HFFc6 (cell line): ENCODE measurements around the gene CFAP97D2. TPM values are rescaled to one million over a fixed set of nuclear protein-coding genes. Genes with fewer than 3 reads are reported as not detected.
"Not testable (repeated sequence)": the region's sequence is repeated elsewhere in the genome, so short reads cannot be mapped to it uniquely, and the experiment has no call there.

Experiments used
- DNase-seq: peaks from one replicate; pipeline ENCODE4 v3.0.0-alpha.2; 2018
- H3K27ac Mint-ChIP-seq: 2 replicates; pipeline ENCODE4 v1.8.0; 2020; ENCODE audit warnings: mild to moderate bottlenecking, mixed read lengths
- H3K27me3 Mint-ChIP-seq: 2 replicates; pipeline ENCODE4 v1.8.0; 2021; ENCODE audit warnings: mild to moderate bottlenecking, moderate library complexity, mixed read lengths; ENCODE audit not compliant: insufficient read depth
- H3K36me3 Mint-ChIP-seq: 2 replicates; pipeline ENCODE4 v1.8.0; 2021; ENCODE audit warnings: low read depth, mixed read lengths
- H3K4me1 Mint-ChIP-seq: 2 replicates; pipeline ENCODE4 v1.8.0; 2020; ENCODE audit warnings: low read depth, mixed read lengths
- H3K4me3 Mint-ChIP-seq: 2 replicates; pipeline ENCODE4 v1.8.0; 2020; ENCODE audit warnings: mild to moderate bottlenecking, moderate library complexity, mixed read lengths
- H3K9me3 Mint-ChIP-seq: 2 replicates; pipeline ENCODE4 v1.8.0; 2020; ENCODE audit warnings: mild to moderate bottlenecking, mixed read lengths
- CTCF ChIP-seq: fragments of 200-600 bp; sonication (generic); IDR thresholded peaks from 2 replicates; pipeline ENCODE4 v1.5.0; 2021; ENCODE audit warnings: antibody characterized with exemption, mild to moderate bottlenecking
- total RNA-seq, 6 experiments: library from RNA; stranded (reverse); fragmentation: NEBNext Ultra II Directional; extraction: Animal tissue kit (Norgen Biotek cat#: 25700); gene quantifications; 2 replicates in 1 of 6; 3 replicates in 5 of 6; pipeline ENCODE4 v1.2.3, GENCODE V29; 2021

Gene CFAP97D2
- total RNA-seq, 6 experiments from 2014 or later: not detected

GRCh38 chr13:114132419-114133121 lies 46.5 kb upstream of the CFAP97D2 start, which contains the start of gene RASA3:
TSS of gene RASA3 (minus strand) at chr13:114132623. CDS start at chr13:114132489, 134 bp downstream.
- H3K36me3 Mint-ChIP-seq: peaks cover 16% of the 10 kb centered on the region
- peaks cover 17% of the 10 kb centered on the region for H3K27me3 Mint-ChIP-seq
- peaks cover 9% of the 10 kb centered on the region; the same call in 1 of the 2 replicates for H3K9me3 Mint-ChIP-seq
- peak within 1 kb of the TSS; percentile 100 for H3K4me3 Mint-ChIP-seq
- peak within 1 kb of the TSS; percentile 99 for H3K27ac Mint-ChIP-seq
- peaks cover 35% of the 10 kb centered on the region for H3K4me1 Mint-ChIP-seq
- no peak for TF ChIP-seq CTCF
- peak; percentile 52 for DNase-seq

- DNase-seq, H3K27ac Mint-ChIP-seq, H3K4me3 Mint-ChIP-seq: not testable (repeated sequence)
- Mint-ChIP-seq H3K4me1 (peaks cover 29% of the 10 kb centered on the region), H3K9me3 (peaks cover 13% of the 10 kb centered on the region; the same call in 1 of the 2 replicates), H3K36me3 (peaks cover 20% of the 10 kb centered on the region), H3K27me3 (peaks cover 17% of the 10 kb centered on the region)
These were observed 45.9 kb upstream of the CFAP97D2 start for GRCh38 chr13:114133126-114133525.

- DNase-seq: not testable (repeated sequence)
- Mint-ChIP-seq H3K9me3 (peaks cover 13% of the 10 kb centered on the region; the same call in 1 of the 2 replicates), H3K27me3 (peaks cover 17% of the 10 kb centered on the region), H3K36me3 (peaks cover 15% of the 10 kb centered on the region), H3K4me1 (peaks cover 25% of the 10 kb centered on the region), H3K27ac (peak overlapping the region; percentile 24; the same call in 1 of the 2 replicates), H3K4me3 (peak overlapping the region; percentile 68)
These were observed 45.5 kb upstream of the CFAP97D2 start for GRCh38 chr13:114133552-114133951.

GRCh38 chr13:114134111-114134943 lies 44.7 kb upstream of the CFAP97D2 start:
- H3K27ac Mint-ChIP-seq: no peak overlapping the region; the same call in 1 of the 2 replicates
- H3K4me3 Mint-ChIP-seq: peak overlapping the region; percentile 68
- DNase-seq: no peak
- peaks cover 13% of the 10 kb centered on the region; the same call in 1 of the 2 replicates for H3K9me3 Mint-ChIP-seq
- no peak for TF ChIP-seq CTCF
- peaks cover 15% of the 10 kb centered on the region for H3K36me3 Mint-ChIP-seq
- peaks cover 17% of the 10 kb centered on the region for H3K27me3 Mint-ChIP-seq
- peaks cover 17% of the 10 kb centered on the region for H3K4me1 Mint-ChIP-seq

- Mint-ChIP-seq H3K27me3 (peaks cover 14% of the 10 kb centered on the region), H3K9me3 (peaks cover 13% of the 10 kb centered on the region; the same call in 1 of the 2 replicates), H3K36me3 (peaks cover 15% of the 10 kb centered on the region), H3K4me1 (peaks cover 9% of the 10 kb centered on the region), H3K27ac (no peak overlapping the region), H3K4me3 (no peak overlapping the region)
- no peak for DNase-seq
- no peak for TF ChIP-seq CTCF
These were observed 44.0 kb upstream of the CFAP97D2 start for GRCh38 chr13:114134944-114135610.

GRCh38 chr13:114135731-114136171 lies 43.3 kb upstream of the CFAP97D2 start:
- Mint-ChIP-seq H3K36me3 (peaks cover 15% of the 10 kb centered on the region), H3K27me3 (peaks cover 14% of the 10 kb centered on the region), H3K4me1 (peaks cover 5% of the 10 kb centered on the region; the same call in 1 of the 2 replicates), H3K27ac (no peak overlapping the region), H3K9me3 (peaks cover 13% of the 10 kb centered on the region; the same call in 1 of the 2 replicates), H3K4me3 (no peak overlapping the region)
- no peak for DNase-seq
- TF ChIP-seq CTCF: no peak
